Measurements from ENCODE around the gene UBE4B. TPM values are rescaled to one million over a fixed set of nuclear protein-coding genes. Genes with fewer than 3 reads are reported as not detected.

The UBE4B gene
- total and polyA plus RNA-seq, 7 donors: 10.2 to 124 (median 47.8) TPM

DNA sequence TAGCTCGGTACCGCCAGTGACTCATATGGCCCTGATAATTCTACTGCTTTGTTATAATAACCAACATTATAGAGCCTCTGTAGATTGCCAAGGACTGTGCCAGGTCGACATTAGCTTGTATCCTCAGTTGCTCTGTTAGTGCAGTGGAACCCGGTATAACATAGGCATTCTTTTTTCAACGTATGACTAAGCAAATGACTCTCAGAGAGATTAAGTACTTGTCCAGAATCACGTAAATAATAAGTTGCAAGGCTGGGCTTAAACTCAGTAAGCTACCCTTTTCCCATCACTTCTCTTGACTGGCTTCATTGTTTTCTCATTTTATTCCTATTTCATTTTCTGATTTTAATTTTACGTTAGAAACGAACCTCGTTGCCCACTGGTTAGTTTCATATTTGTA, 85.1 kb downstream of the UBE4B start:
- Histone ChIP-seq H3K27me3 (no peaks in the 10 kb centered on the region), H3K4me3 (peak overlapping the region in 1 of 4 donors; percentile 2), H3K4me1 (peaks cover 0 to 31% (median 19%) of the 10 kb centered on the region in 4 donors), H3K9me3 (no peaks in the 10 kb centered on the region), H3K27ac (peak overlapping the region; percentile 74 to 79 (median 77)), H3K36me3 (peaks cover 0 to 69% (median 5%) of the 10 kb centered on the region in 4 donors)
- DNase-seq: no peak
- TF ChIP-seq CTCF (IDR thresholded peaks at IDR 0.05) (no peak), EP300 (IDR thresholded peaks at IDR 0.05) (no peak), POLR2A (IDR thresholded peaks at IDR 0.05) (no peak), POLR2AphosphoS5 (IDR thresholded peaks at IDR 0.05) (peak in 2 of 4 donors; percentile 34 to 42)
- intact Hi-C loops (cut with DNase I): no loop called here
- WGBS, 2 donors: 89 to 91% methylated on average over 9 of the region's 9 CpGs

GRCh38 chr1:10121688-10122087, 88.9 kb downstream of the UBE4B start:
- TF ChIP-seq CTCF (IDR thresholded peaks at IDR 0.05) (no peak), POLR2AphosphoS5 (IDR thresholded peaks at IDR 0.05) (no peak), EP300 (IDR thresholded peaks at IDR 0.05) (no peak)
- DNase-seq: no peak
- H3K9me3 ChIP-seq: no peaks in the 10 kb centered on the region
- H3K27me3 ChIP-seq: no peaks in the 10 kb centered on the region
- peaks cover 0 to 55% (median 5%) of the 10 kb centered on the region in 4 donors for H3K36me3 ChIP-seq
- intact Hi-C loops (cut with DNase I): no loop called here
- 96 to 97% methylated on average over 7 of the region's 7 CpGs for WGBS, 2 donors
- no peak overlapping the region for H3K4me3 ChIP-seq
- H3K27ac ChIP-seq: peak overlapping the region; percentile 67 to 81 (median 74)
- H3K4me1 ChIP-seq: peaks cover 0 to 32% (median 22%) of the 10 kb centered on the region in 4 donors

DNA sequence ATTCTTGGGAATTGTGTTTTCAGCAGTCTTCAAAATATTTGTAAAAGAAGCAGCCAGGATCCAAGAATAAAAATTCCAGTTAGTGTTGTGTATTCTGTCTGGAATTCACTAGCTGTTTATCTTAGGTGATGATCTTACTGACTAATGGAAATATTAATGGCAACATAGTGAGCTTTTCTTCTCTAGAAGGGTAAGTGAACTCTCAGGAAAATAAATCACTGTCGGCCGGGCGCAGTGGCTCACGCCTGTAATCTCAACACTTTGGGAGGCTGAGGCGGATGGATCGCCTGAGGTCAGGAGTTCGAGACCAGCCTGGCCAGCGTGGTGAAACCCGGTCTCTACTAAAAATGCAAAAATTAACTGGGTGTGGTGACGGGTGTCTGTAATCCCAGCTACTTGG, 90.2 kb downstream of the UBE4B start:
- Histone ChIP-seq H3K27me3 (no peaks in the 10 kb centered on the region), H3K27ac (peak overlapping the region; percentile 67 to 81 (median 74)), H3K4me1 (peaks cover 0 to 24% (median 14%) of the 10 kb centered on the region in 4 donors), H3K4me3 (no peak overlapping the region), H3K36me3 (peaks cover 0 to 55% (median 5%) of the 10 kb centered on the region in 4 donors), H3K9me3 (no peaks in the 10 kb centered on the region)
- intact Hi-C loops (cut with DNase I): no loop called here
- TF ChIP-seq EP300 (IDR thresholded peaks at IDR 0.05): peak in 1 of 4 donors; percentile 48
- TF ChIP-seq POLR2AphosphoS5 (IDR thresholded peaks at IDR 0.05): peak in 3 of 4 donors; percentile 54 to 69 (median 55)
- no peak for TF ChIP-seq CTCF (IDR thresholded peaks at IDR 0.05)
- TF ChIP-seq POLR2A (IDR thresholded peaks at IDR 0.05): no peak
- peak; percentile 75 for DNase-seq
- WGBS, 2 donors: 90 to 94% methylated on average over 10 of the region's 10 CpGs

DNA sequence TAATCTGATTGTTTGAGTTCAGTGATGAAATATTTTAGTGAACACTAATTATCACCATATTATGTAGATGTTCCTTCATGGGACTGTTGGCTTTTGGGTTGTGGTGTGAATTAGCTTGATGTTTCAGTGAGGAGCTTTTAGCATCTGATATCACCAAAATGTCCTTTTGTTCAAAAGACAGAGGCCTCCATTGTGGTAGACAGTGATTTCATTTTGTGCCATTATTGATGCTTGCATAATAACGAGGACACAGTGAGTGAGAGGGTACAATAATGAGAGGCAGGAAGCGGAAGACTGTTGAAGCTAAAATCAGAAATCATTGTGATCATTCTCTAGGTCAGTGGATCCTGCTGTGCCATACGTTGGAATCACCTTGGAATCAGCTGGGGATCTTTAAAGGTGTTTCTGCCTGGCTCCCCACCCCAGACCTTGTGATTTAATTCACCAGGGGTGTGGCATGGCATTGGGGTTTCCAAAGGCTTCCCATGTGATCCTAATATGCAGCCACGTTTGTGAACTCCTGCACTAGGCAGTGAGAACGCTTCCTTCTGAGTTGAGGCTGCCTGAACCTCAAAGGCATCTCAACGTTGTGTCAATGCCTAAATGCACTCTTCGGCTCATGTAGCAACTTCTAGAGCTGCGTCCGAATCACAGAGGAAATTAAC, 95.5 kb downstream of the UBE4B start:
- intact Hi-C loops (cut with DNase I): no loop called here

DNA sequence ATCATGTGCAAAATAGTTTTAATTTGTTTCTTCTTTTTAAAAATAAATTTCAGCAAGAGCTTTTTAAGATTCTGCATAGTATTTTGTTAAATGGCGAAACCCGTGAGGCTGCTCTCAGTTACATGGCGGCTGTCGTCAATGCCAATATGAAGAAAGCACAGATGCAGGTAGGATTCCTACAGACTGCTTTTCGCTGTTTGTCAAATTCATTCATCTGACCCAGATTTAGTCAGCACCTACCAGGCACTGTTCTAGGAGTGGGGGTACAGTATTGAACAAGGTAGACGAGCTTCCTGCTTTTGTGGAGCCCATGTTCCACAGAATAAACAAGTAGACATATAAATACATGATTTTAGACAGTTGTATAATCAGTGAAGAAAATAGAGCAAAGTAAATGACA, 99.6 kb downstream of the UBE4B start:
- intact Hi-C loops (cut with DNase I): no loop called here
- TF ChIP-seq CTCF (IDR thresholded peaks at IDR 0.05): no peak
- TF ChIP-seq POLR2AphosphoS5 (IDR thresholded peaks at IDR 0.05): no peak
- Histone ChIP-seq H3K36me3 (peaks cover 27 to 82% (median 50%) of the 10 kb centered on the region in 4 donors), H3K9me3 (no peaks in the 10 kb centered on the region), H3K4me1 (peaks cover 0 to 24% (median 12%) of the 10 kb centered on the region in 4 donors), H3K27me3 (no peaks in the 10 kb centered on the region), H3K4me3 (no peak overlapping the region), H3K27ac (no peak overlapping the region)
- no peak for DNase-seq
- WGBS, 2 donors: 98% methylated on average over 6 of the region's 6 CpGs

More for the DNA sequence above, 95.5 kb downstream of the UBE4B start:
- Histone ChIP-seq H3K27ac (peak overlapping the region; percentile 3 to 53 (median 50)), H3K4me3 (no peak overlapping the region), H3K9me3 (no peaks in the 10 kb centered on the region), H3K4me1 (peaks cover 0 to 30% (median 12%) of the 10 kb centered on the region in 4 donors), H3K36me3 (peaks cover 26 to 63% (median 31%) of the 10 kb centered on the region in 4 donors), H3K27me3 (no peaks in the 10 kb centered on the region)
- WGBS, 2 donors: 89 to 91% methylated on average over 9 of the region's 9 CpGs
- TF ChIP-seq EP300 (IDR thresholded peaks at IDR 0.05) (no peak), POLR2AphosphoS5 (IDR thresholded peaks at IDR 0.05) (no peak)
- no peak for DNase-seq

Data from sigmoid colon (tissue), 7 donors.